ENCODE measurements around the gene VPS4A. TPM values are rescaled to one million over a fixed set of nuclear protein-coding genes. Genes with fewer than 3 reads are reported as not detected.

VPS4A gene
- total RNA-seq, 2 experiments from 2014 or later = 38.6 to 41.8 TPM

DNA sequence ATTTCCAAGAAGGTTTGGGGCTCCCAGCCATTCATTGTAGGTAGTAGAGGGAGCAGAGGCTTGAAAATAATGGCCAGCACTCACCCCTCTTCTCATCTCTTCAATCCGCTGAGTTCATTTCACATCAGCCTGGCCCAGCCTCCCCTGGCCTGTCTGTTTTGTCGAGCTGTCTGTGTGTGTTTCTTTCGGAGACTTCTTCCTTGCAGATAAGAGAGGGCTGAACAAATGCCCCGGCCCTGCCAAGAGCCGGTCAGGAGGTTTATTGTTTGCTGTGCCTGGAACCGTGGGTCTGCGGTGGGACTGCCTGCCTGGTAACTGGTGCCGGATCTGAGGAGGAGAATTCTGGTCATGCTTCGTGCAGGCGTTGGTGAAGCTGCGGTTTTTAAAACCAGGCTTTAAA is 3.4 kb downstream of the VPS4A start:
- Mint-ChIP-seq H3K9me3 (no peaks in the 10 kb centered on the region), H3K27ac (no peak overlapping the region), H3K4me3 (no peak overlapping the region), H3K36me3 (peaks cover 15% of the 10 kb centered on the region), H3K4me1 (peaks cover 20% of the 10 kb centered on the region), H3K27me3 (no peaks in the 10 kb centered on the region)
- ATAC-seq (ENCODE audit: low read depth) (no peak), DNase-seq (no peak)
- POLR2A ChIA-PET = no interaction called here

DNA sequence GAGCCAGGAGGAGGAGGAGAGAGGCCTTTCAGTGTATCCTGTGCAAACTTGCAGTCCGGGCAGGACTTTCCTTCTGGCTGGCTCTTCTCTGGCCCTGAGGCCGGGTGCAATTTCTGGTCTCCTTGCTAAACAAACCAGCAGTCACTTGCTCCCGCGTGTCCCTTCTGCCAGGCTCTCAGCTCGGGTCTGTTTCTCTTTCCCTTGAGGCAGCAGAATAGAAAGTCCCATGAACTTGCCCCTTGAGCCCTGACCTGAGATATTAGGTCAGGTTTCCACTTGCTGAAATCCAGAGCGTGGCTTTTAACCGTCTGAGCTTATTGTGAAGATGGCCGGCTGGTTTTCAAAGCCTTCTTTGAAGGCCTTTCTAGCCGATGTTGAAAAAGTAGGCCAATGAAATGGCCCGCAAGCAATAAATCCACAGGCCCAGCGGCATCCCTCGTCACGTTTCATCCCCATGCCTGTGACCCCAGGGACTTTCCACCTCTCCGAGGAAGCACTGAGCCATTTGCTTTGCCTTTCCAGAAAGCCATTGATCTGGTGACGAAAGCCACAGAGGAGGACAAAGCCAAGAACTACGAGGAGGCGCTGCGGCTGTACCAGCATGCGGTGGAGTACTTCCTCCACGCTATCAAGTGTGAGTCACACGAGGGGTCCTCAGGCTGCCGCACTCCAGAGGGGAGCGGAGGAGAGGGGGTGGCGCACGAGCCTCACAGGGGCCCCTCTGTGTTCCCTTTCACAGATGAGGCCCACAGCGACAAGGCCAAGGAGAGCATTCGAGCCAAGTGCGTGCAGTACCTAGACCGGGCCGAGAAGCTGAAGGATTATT is 4.5 kb downstream of the VPS4A start:
- POLR2A ChIA-PET = interaction anchor here (1.0 kb wide), 1 partner anchor 13 kb away, joined by 3 read pairs; no protein-coding TSS in a partner anchor
- peaks cover 16% of the 10 kb centered on the region for H3K36me3 Mint-ChIP-seq

DNA sequence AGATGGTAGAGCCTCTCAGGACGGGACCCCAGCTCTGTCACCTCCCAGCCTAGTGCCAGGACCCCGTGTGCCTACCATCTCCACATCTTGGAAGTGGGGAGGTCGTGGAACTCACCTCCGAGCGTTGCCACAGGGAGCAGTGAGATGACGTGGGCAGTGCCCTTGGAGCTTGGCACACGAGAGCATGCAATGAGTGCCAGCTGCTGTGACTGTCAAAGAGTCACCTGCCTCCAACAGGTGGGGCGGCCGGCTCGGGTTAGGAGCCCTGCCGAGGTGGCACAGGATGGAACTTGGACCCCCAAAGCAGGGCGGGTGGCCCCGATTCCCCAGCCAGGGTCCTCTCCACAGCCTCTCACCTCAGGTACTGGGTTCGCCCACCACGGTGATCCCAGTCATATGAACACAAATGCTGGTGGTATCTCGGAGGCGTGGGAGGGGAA is 5.5 kb downstream of the VPS4A start:
- no peak overlapping the region for H3K27ac Mint-ChIP-seq
- H3K36me3 Mint-ChIP-seq = peaks cover 18% of the 10 kb centered on the region
- peaks cover 15% of the 10 kb centered on the region for H3K4me1 Mint-ChIP-seq
- ATAC-seq (ENCODE audit: low read depth) (no peak), DNase-seq (peak; percentile 18)
- POLR2A ChIA-PET = no interaction called here
- no peaks in the 10 kb centered on the region for H3K9me3 Mint-ChIP-seq
- no peaks in the 10 kb centered on the region for H3K27me3 Mint-ChIP-seq
- H3K4me3 Mint-ChIP-seq = no peak overlapping the region

More for the DNA sequence above, 4.5 kb downstream of the VPS4A start:
- Mint-ChIP-seq H3K4me3 (no peak overlapping the region), H3K27me3 (no peaks in the 10 kb centered on the region), H3K9me3 (no peaks in the 10 kb centered on the region), H3K4me1 (peaks cover 15% of the 10 kb centered on the region), H3K27ac (no peak overlapping the region)
- no peak for ATAC-seq (ENCODE audit: low read depth)
- peak; percentile 20 for DNase-seq

DNA sequence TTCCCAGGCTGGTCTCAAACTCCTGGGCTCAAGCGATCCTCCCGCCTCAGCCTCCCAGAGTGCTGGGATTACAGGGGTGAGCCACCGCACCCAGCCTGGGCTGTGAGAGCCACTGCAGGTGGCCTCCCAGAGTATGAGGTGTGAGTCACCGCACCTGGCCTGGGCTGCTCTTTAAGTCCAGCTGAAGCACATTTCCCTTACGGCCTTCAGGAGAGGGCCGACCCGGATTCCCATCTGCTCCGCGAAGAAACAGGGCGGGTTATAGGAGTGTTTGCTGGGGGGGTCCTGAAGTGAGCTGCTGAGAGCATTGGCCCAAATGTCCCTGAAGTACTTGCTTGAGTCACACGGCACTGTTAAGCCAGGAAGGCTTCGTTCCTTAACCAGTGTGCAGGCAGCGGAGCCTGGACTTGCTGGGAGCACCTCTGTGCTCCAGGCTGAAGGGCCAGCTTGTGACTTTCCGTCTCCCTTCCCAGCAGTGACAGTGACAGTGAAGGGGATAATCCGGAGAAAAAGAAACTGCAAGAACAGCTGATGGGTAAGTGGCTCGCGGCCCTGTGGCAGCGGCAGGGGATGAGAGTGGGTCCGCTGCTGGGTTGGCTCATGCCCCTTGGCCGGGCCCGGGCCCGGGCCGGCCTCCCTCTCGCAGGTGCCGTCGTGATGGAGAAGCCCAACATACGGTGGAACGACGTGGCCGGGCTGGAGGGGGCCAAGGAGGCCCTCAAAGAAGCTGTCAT is 7.2 kb downstream of the VPS4A start:
- Mint-ChIP-seq H3K36me3 (peaks cover 16% of the 10 kb centered on the region), H3K27ac (no peak overlapping the region), H3K9me3 (no peaks in the 10 kb centered on the region), H3K4me3 (no peak overlapping the region), H3K27me3 (no peaks in the 10 kb centered on the region), H3K4me1 (peaks cover 7% of the 10 kb centered on the region)
- no peak for ATAC-seq (ENCODE audit: low read depth)
- peak; percentile 19 for DNase-seq
- POLR2A ChIA-PET = interaction anchor here (0.8 kb wide), 1 partner anchor 10 kb away, joined by 4 read pairs; no protein-coding TSS in a partner anchor

DNA sequence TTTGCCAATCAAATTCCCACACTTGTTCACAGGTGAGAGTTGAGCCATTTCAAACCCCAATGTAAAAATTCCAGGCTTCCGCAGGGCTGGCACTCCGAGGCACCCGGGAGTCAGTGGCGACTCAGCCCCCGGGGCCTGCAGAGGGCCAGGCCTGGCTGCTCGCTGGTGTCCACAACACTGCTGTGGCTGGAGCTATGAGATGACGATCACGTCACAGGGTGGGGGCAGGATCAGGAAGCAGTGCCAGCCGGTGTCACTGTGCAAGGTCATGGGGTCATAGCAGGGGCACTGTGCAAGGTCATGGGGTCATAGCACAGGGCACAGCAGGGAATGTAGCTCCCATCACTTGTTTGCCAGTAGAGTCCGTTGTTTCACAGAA is 7.8 kb downstream of the VPS4A start:
- no peak for ATAC-seq (ENCODE audit: low read depth)
- Mint-ChIP-seq H3K4me1 (peaks cover 4% of the 10 kb centered on the region), H3K4me3 (no peak overlapping the region), H3K36me3 (peaks cover 12% of the 10 kb centered on the region), H3K27me3 (no peaks in the 10 kb centered on the region), H3K9me3 (no peaks in the 10 kb centered on the region), H3K27ac (no peak overlapping the region)
- POLR2A ChIA-PET = no interaction called here
- DNase-seq = peak; percentile 25

DNA sequence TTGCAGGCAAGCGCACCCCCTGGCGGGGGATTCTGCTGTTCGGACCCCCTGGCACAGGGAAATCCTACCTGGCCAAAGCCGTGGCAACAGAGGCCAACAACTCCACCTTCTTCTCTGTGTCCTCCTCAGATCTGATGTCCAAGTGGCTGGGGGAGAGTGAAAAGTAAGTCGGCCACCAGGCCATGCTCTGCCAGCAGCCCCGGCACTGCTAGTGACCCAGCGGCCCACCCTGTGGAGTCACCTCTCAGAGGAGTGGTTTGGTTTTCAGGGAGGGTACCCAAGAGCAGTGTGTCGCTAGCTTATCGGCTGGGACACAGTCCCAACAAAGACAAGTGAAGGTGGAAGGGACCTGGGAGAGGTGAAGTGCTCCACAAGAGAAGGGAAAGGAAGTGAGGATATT is 8.2 kb downstream of the VPS4A start:
- Mint-ChIP-seq H3K27me3 (no peaks in the 10 kb centered on the region), H3K9me3 (no peaks in the 10 kb centered on the region), H3K4me1 (peaks cover 4% of the 10 kb centered on the region), H3K4me3 (no peak overlapping the region), H3K27ac (no peak overlapping the region), H3K36me3 (peaks cover 9% of the 10 kb centered on the region)
- DNase-seq (no peak), ATAC-seq (ENCODE audit: low read depth) (no peak)
- POLR2A ChIA-PET = no interaction called here

DNA sequence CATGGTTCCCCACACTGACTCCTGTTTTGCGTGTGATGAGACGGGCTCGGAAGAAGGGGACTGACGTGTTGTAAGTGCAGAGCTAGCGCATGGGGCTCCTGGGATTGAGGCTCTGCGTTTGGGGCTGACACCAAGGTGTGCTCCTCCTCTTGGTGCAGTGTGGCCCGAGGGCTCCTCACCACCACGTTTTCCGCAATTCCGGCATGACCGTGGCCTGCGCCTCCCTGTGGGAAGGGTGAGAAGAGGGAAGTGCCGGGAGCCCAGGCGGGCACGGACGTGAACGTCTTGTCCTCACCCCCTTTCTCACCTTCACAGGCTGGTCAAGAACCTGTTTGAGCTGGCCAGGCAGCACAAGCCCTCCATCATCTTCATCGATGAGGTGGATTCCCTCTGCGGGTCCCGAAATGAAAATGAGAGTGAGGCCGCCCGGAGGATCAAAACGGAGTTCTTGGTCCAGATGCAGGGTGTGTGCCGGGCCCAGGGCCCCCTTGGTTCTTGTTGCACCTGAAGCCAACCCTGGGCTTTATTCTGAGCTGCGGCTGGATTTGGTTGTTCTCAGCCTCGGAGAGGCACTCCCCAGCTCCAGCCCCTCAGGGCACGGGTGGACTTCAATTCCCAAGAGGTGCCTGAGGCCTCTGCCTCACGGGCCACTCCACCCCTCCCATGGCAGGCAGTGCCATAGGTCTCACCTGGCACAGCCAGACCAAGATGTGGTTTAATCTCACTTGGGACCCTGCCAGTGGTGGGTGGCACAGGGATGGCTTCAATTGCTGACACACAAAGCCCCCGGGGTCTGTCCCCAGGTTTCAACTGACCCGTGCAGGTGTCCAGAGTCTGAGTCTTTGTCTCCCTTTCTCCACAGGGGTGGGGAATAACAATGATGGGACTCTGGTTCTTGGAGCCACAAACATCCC is 8.9 kb downstream of the VPS4A start:
- ATAC-seq (ENCODE audit: low read depth) (no peak), DNase-seq (peak; percentile 21)
- Mint-ChIP-seq H3K4me1 (peaks cover 4% of the 10 kb centered on the region), H3K4me3 (no peak overlapping the region), H3K9me3 (no peaks in the 10 kb centered on the region), H3K27ac (no peak overlapping the region), H3K36me3 (peaks cover 9% of the 10 kb centered on the region), H3K27me3 (no peaks in the 10 kb centered on the region)
- POLR2A ChIA-PET = no interaction called here

DNA sequence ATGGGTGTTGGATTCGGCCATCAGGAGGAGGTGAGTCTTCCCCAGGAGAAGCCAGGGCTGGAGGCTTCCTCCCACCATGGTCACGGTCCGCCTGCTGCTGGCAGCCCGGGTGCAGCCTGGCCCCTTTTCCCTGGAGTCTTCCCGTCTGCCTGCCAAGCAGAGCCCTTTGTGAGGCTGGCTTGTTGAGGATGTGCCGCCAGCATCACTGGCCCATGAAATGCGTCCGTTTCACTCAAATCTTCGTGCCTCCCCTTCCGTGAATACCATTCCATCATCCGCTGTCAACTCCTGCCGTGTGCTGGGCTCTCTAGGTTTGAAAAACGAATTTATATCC is 9.6 kb downstream of the VPS4A start:
- Mint-ChIP-seq H3K27ac (no peak overlapping the region), H3K4me1 (peaks cover 4% of the 10 kb centered on the region), H3K9me3 (no peaks in the 10 kb centered on the region), H3K36me3 (peaks cover 11% of the 10 kb centered on the region), H3K4me3 (no peak overlapping the region), H3K27me3 (no peaks in the 10 kb centered on the region)
- DNase-seq (no peak), ATAC-seq (ENCODE audit: low read depth) (no peak)
- POLR2A ChIA-PET = no interaction called here

DNA sequence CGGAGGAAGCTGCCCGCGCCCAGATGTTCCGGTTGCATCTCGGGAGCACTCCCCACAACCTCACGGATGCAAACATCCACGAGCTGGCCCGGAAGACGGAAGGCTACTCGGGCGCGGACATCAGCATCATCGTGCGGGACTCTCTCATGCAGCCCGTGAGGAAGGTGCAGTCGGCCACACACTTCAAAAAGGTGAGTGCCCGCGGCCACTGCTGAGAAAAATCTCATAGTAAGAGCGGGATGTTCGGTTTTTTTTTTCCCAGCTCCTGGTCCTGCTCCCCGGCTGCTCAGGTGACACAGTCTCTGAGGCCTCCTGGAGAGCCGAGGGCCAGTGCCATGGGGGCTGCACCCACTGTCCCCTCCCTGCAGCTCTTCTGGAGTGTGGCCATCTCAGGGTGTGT is 9.9 kb downstream of the VPS4A start:
- DNase-seq (peak; percentile 25), ATAC-seq (ENCODE audit: low read depth) (no peak)
- Mint-ChIP-seq H3K27ac (no peak overlapping the region), H3K27me3 (no peaks in the 10 kb centered on the region), H3K4me1 (peaks cover 8% of the 10 kb centered on the region), H3K9me3 (no peaks in the 10 kb centered on the region), H3K36me3 (peaks cover 15% of the 10 kb centered on the region), H3K4me3 (no peak overlapping the region)
- POLR2A ChIA-PET = interaction anchor here (0.6 kb wide), 1 partner anchor 542 kb away, joined by 4 read pairs; no protein-coding TSS in a partner anchor

DNA sequence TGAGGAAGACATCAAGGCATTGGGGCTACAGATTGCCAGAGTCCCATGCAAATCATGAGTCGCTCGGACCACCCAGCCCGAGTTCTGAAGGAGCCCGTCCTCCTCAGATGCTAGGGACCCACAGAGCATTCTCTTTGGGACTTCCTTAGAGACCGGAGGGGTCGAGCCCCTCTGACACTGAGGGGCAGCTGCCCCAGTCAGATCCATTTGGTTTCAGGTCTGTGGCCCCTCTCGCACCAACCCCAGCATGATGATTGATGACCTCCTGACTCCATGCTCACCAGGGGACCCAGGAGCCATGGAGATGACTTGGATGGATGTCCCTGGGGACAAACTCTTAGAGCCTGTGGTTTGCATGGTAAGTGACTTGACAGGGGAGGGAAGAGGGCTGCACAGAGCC is 11.2 kb downstream of the VPS4A start:
- peaks cover 17% of the 10 kb centered on the region for H3K4me1 Mint-ChIP-seq

DNA sequence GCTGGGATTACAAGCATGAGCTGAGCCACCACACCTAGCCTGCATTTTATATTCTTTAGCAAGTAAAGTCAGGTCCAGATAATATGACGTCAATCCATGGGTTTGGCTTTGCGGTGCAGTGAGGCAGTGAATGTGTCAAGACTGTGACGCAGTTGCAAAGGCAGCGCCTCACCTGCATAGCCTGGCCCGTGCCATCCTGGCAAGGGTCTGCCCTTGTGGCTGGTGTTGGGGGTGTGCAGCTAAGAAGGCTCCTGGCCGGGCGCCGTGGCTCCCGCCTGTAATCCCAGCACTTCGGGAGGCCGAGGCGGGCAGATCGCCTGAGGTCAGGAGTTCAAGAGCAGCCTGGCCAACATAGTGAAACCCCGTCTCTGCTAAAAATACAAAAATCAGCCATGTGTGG is 12.3 kb downstream of the VPS4A start:
- H3K9me3 Mint-ChIP-seq = no peaks in the 10 kb centered on the region
- peaks cover 22% of the 10 kb centered on the region for H3K36me3 Mint-ChIP-seq
- no peak overlapping the region for H3K4me3 Mint-ChIP-seq
- H3K4me1 Mint-ChIP-seq = peaks cover 22% of the 10 kb centered on the region
- H3K27ac Mint-ChIP-seq = no peak overlapping the region
- POLR2A ChIA-PET = no interaction called here
- no peak for ATAC-seq (ENCODE audit: low read depth)
- no peaks in the 10 kb centered on the region for H3K27me3 Mint-ChIP-seq
- no peak for DNase-seq

More for the DNA sequence above, 11.2 kb downstream of the VPS4A start:
- Mint-ChIP-seq H3K9me3 (no peaks in the 10 kb centered on the region), H3K27ac (no peak overlapping the region), H3K27me3 (no peaks in the 10 kb centered on the region), H3K36me3 (peaks cover 19% of the 10 kb centered on the region), H3K4me3 (no peak overlapping the region)
- POLR2A ChIA-PET = interaction anchor here (0.7 kb wide), 1 partner anchor 10 kb away, joined by 3 read pairs; no protein-coding TSS in a partner anchor
- no peak for DNase-seq
- ATAC-seq (ENCODE audit: low read depth) = no peak

DNA sequence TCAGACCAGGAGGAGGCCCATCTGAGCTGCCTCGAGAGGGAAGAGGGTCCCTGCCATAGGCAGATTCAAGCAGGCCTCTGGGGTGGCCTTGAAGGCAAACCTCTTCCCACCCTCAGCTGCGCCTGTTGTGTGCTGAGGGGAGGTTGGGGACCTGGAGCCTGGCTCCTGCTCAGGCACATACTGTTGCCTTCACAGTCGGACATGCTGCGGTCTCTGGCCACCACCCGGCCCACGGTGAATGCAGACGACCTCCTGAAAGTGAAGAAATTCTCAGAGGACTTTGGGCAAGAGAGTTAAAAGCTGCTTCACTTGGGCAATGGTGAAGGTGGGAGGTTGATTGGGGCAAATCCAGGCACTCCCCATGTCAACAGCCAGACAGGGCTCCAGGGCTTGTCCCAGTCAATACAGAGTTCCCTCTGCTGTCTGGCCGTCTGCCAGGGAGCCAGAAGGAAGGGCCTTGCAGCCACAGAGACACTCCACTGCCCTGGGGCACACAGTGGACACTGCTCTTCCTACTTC is 12.9 kb downstream of the VPS4A start:
- POLR2A ChIA-PET = no interaction called here
- Mint-ChIP-seq H3K4me1 (peaks cover 28% of the 10 kb centered on the region), H3K27me3 (no peaks in the 10 kb centered on the region), H3K27ac (no peak overlapping the region), H3K9me3 (no peaks in the 10 kb centered on the region), H3K4me3 (no peak overlapping the region), H3K36me3 (peaks cover 22% of the 10 kb centered on the region)
- DNase-seq (peak; percentile 17), ATAC-seq (ENCODE audit: low read depth) (no peak)
